Progenitor cell of endocrine pancreas (in vitro differentiated cells): Measurements from ENCODE around the gene ECSIT. TPM values are rescaled to one million over a fixed set of nuclear protein-coding genes. Genes with fewer than 3 reads are reported as not detected.

Experiments used
- DNase-seq: peaks from one replicate; pipeline ENCODE4 v3.0.0; 2021; ENCODE audit warnings: low spot score; ENCODE audit not compliant: unreplicated experiment
- H3K27ac Mint-ChIP-seq: 2 replicates; pipeline ENCODE4 v1.8.0; 2021; ENCODE audit warnings: mild to moderate bottlenecking, moderate library complexity, mixed read lengths
- H3K27me3 Mint-ChIP-seq: 2 replicates; pipeline ENCODE4 v1.8.0; 2021; ENCODE audit warnings: mixed read lengths
- H3K36me3 Mint-ChIP-seq: 2 replicates; pipeline ENCODE4 v1.8.0; 2022; ENCODE audit warnings: mixed read lengths; ENCODE audit not compliant: insufficient read depth
- H3K4me1 Mint-ChIP-seq: 2 replicates; pipeline ENCODE4 v1.8.0; 2021; ENCODE audit warnings: low read depth, mixed read lengths
- H3K4me3 Mint-ChIP-seq: 2 replicates; pipeline ENCODE4 v1.8.0; 2021; ENCODE audit warnings: low read depth, mild to moderate bottlenecking, moderate library complexity, mixed read lengths
- H3K9me3 Mint-ChIP-seq: 2 replicates; pipeline ENCODE4 v1.8.0; 2021; ENCODE audit warnings: low read depth, mixed read lengths
- total RNA-seq: library from RNA; stranded (reverse); gene quantifications from 2 replicates; pipeline ENCODE4 v1.2.1, GENCODE V29; 2021
- TF ChIP-seq, protein P1 (sequence below): fragments of 200-600 bp; sonication (generic); IDR thresholded peaks from one replicate; pipeline ENCODE4 v1.5.0; 2021; ENCODE audit warnings: antibody characterized with exemption, mild to moderate bottlenecking; ENCODE audit not compliant: unreplicated experiment

ECSIT gene
- total RNA-seq, 1 donor from 2014 or later = 38.5 TPM

DNA sequence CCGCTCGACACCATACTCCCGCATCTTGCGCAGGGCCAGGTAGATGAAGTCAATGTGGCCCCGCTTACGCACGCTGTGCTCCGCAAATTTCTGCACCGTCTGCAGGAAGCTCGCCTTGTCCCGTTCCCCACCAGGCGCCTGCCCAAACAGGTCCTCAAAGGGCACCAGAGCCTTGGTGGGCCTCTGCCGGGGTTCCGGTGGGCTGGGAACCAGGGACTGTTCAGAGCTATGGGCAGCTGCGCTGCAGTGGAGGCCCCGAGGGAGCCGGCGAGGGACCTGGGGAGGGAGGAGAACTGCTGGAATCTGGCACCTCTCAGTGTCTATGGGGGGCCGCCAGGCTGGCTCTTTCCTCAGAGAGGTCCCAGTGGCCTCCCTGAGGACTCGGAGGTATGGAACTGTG, 15.0 kb downstream of the ECSIT start:
- no peaks in the 10 kb centered on the region for H3K27me3 Mint-ChIP-seq
- no peak overlapping the region for H3K27ac Mint-ChIP-seq
- no peaks in the 10 kb centered on the region for H3K9me3 Mint-ChIP-seq
- DNase-seq = no peak
- no peak overlapping the region for H3K4me3 Mint-ChIP-seq
- H3K36me3 Mint-ChIP-seq = peaks cover 8% of the 10 kb centered on the region
- TF ChIP-seq, protein P1, sequence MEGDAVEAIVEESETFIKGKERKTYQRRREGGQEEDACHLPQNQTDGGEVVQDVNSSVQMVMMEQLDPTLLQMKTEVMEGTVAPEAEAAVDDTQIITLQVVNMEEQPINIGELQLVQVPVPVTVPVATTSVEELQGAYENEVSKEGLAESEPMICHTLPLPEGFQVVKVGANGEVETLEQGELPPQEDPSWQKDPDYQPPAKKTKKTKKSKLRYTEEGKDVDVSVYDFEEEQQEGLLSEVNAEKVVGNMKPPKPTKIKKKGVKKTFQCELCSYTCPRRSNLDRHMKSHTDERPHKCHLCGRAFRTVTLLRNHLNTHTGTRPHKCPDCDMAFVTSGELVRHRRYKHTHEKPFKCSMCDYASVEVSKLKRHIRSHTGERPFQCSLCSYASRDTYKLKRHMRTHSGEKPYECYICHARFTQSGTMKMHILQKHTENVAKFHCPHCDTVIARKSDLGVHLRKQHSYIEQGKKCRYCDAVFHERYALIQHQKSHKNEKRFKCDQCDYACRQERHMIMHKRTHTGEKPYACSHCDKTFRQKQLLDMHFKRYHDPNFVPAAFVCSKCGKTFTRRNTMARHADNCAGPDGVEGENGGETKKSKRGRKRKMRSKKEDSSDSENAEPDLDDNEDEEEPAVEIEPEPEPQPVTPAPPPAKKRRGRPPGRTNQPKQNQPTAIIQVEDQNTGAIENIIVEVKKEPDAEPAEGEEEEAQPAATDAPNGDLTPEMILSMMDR = no peak
- no peaks in the 10 kb centered on the region for H3K4me1 Mint-ChIP-seq

DNA sequence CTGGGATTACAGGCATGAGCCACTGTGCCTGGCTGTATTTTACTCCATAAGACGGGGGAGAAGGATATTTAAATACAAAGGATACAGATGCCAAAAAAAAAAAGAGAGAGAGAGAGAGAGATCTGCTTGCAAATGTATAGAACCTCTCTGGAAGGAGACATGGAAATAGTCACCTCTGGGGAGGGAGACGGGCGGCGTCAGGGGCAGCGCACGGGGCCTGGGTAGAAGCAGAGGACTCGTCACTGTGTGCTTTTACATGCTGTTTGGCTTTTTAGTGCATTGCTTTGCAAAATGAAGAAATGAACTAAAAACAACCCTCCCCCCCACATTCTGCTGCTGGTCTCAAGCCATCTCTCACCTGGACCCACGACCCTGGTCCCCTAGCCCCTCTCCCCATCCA, 18.5 kb downstream of the ECSIT start:
- DNase-seq = no peak

DNA sequence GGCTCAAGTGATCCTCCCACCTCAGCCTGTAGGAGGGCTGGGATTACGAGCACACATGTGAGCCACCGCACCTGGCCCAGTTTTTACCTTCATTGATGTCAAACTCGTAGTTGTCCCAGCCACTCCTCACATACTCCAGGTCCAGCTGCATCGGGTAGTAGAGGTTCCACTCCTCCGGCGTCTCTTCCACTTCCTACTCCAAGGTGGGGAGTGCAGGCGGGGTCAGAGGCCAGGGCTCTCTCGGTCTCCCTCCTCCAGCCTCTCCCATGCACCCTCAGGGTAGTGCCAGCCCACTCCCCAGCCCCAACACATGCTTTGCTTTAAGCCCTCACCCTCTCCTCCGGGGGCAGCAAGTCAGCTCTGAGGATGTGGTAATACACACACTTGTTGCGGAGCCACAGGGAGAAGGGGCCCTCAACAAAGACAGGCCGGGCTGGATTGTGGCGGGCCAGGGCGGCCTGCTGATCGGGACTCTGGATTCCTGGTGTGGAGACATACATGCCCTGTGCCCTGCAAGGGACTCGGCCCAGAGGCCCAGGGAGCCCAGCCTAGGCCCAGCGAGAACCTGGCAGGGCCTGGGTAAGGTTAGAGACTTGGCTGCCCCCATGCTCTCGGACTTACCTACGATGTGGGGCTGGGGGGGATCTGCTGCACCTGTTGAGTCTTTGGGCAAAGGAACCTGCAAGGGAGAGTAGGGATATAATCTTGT, 21.4 kb downstream of the ECSIT start:
- Mint-ChIP-seq H3K9me3 (no peaks in the 10 kb centered on the region), H3K36me3 (peaks cover 4% of the 10 kb centered on the region), H3K27ac (no peak overlapping the region), H3K4me3 (peak overlapping the region; percentile 80), H3K4me1 (peaks cover 12% of the 10 kb centered on the region), H3K27me3 (no peaks in the 10 kb centered on the region)
- TF ChIP-seq, protein P1 = no peak
- DNase-seq = no peak

More for the DNA sequence above, 18.5 kb downstream of the ECSIT start:
- peaks cover 5% of the 10 kb centered on the region for H3K36me3 Mint-ChIP-seq
- no peaks in the 10 kb centered on the region for H3K27me3 Mint-ChIP-seq
- peaks cover 5% of the 10 kb centered on the region for H3K4me1 Mint-ChIP-seq
- H3K9me3 Mint-ChIP-seq = no peaks in the 10 kb centered on the region
- peak overlapping the region; percentile 67 for H3K27ac Mint-ChIP-seq
- H3K4me3 Mint-ChIP-seq = no peak overlapping the region
- TF ChIP-seq, protein P1 = no peak

DNA sequence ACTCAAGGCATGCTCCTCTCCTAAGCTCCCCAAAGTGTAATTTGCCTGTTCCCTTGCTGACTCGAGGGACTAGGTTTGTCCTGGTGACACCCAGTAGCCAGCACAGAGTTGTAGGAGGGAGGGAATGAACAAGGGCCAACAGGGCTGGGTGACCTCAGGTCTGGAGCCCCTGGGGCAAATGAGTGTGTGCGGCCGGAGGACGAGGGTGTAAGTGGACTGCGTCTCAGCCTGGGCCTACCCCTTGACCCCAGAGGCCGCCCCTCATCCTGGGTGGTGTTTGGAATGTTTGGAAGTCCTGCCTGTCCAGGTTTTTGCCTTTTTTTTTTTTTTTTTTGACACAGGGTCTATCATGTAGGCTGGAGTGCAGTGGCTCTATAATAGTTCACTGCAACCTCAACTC, 22.0 kb downstream of the ECSIT start:
- Mint-ChIP-seq H3K4me1 (peaks cover 12% of the 10 kb centered on the region), H3K4me3 (peak overlapping the region; percentile 80), H3K27me3 (no peaks in the 10 kb centered on the region), H3K27ac (no peak overlapping the region), H3K9me3 (no peaks in the 10 kb centered on the region), H3K36me3 (peaks cover 4% of the 10 kb centered on the region)
- TF ChIP-seq, protein P1 = no peak
- no peak for DNase-seq

DNA sequence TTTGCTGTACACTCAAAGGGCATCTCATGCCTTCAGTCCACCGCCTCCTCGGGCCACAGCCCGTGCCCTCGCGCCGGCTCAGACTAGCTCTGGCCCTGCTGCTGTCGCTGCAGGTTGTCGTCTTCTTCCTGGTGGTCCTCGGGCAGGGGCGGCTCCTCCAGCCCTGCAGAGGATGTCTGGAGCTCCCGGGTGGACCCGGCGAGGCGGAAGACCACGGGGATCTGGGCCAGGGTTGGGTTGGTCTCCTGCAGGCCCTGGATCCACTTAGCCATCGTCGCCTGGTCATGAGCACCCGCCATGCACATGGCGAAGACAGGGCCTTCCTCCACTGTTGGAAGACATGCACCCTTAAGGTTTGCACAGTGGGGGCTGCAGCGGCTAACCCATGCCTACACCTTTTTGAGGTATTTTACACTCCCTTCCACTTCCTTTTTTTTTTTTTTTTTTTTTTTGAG, 22.8 kb downstream of the ECSIT start:
- no peaks in the 10 kb centered on the region for H3K27me3 Mint-ChIP-seq
- peaks cover 12% of the 10 kb centered on the region for H3K4me1 Mint-ChIP-seq
- TF ChIP-seq, protein P1 = no peak
- no peaks in the 10 kb centered on the region for H3K9me3 Mint-ChIP-seq
- peaks cover 1% of the 10 kb centered on the region for H3K36me3 Mint-ChIP-seq
- peak overlapping the region; percentile 80 for H3K4me3 Mint-ChIP-seq
- DNase-seq = no peak
- H3K27ac Mint-ChIP-seq = peak overlapping the region; percentile 93
